ENCODE results near the gene F12. TPM values are rescaled to one million over a fixed set of nuclear protein-coding genes. Genes with fewer than 3 reads are reported as not detected.

F12 gene
- total RNA-seq, 2 experiments from 2014 or later: 3.8 TPM; not detected in 1

GRCh38 chr5:177456591-177456964, 47.2 kb upstream of the F12 start:
- Histone ChIP-seq H3K36me3 (ENCODE audit: insufficient read depth, low read length) (no peaks in the 10 kb centered on the region; the same call in 1 of the 2 replicates), H3K4me2 (ENCODE audit: low read length) (peak overlapping the region; percentile 44), H4K20me1 (ENCODE audit: insufficient read depth, low read length) (peaks cover 8% of the 10 kb centered on the region), H3K79me2 (ENCODE audit: insufficient read depth, low read depth, low read length) (no peaks in the 10 kb centered on the region), H3K27ac (ENCODE audit: low read depth, low read length, poor library complexity, severe bottlenecking) (peak overlapping the region; percentile 90), H2AFZ (ENCODE audit: low read length) (no peak overlapping the region), H3K4me3 (ENCODE audit: low read depth, low read length, poor library complexity, severe bottlenecking) (peak overlapping the region; percentile 27), H3K9me3 (ENCODE audit: low read length) (no peaks in the 10 kb centered on the region), H3K9me2 (ENCODE audit: insufficient read depth, low read length) (no peaks in the 10 kb centered on the region), H3K4me1 (ENCODE audit: insufficient read depth, low read length, poor library complexity, severe bottlenecking) (peaks cover 27% of the 10 kb centered on the region)
- TF ChIP-seq CTCF (conservative IDR thresholded peaks at IDR 0.05; ENCODE audit: low read length) (peak; percentile 44; the same call in 1 of the 2 replicates), EZH2phosphoT487 (IDR thresholded peaks at IDR 0.05; ENCODE audit: borderline replicate concordance, low read depth, low read length) (no peak)
- no TSS peak for BruUV-seq (replicated peaks)
- intact Hi-C loops (cut with micrococcal nuclease; ENCODE audit: unreplicated experiment): loop anchor here (1.0 to 5.0 kb wide), 2 partner anchors 30 to 344 kb away; partner anchors contain the start of gene GRK6
- ChIA-PET CTCF (ENCODE audit: unreplicated experiment) (no interaction called here), POLR2A (no interaction called here)
- no peak for DNase-seq (ENCODE audit: low spot score)

GRCh38 chr5:177455661-177456590, 46.6 kb upstream of the F12 start:
- intact Hi-C loops (cut with micrococcal nuclease; ENCODE audit: unreplicated experiment): loop anchor here (1.0 to 5.0 kb wide), 3 partner anchors 30 to 344 kb away; partner anchors contain the start of genes GRK6 and PDLIM7
- peak; percentile 98 for DNase-seq (ENCODE audit: low spot score)
- H3K36me3 ChIP-seq (ENCODE audit: insufficient read depth, low read length): no peaks in the 10 kb centered on the region; the same call in 1 of the 2 replicates
- ChIA-PET CTCF (ENCODE audit: unreplicated experiment) (interaction anchor here (0.6 to 3.8 kb wide), 6 partner anchors 27 to 320 kb away, joined by 3 to 20 read pairs (median 6); no protein-coding TSS in a partner anchor), POLR2A (interaction anchor here (0.6 to 2.1 kb wide), 6 partner anchors 12 to 1067 kb away, joined by 3 to 8 read pairs (median 4); partner anchors contain the start of genes HIGD2A and NOP16)
- H2AFZ ChIP-seq (ENCODE audit: low read length): peak overlapping the region; percentile 84; the same call in 1 of the 2 replicates
- H3K9me3 ChIP-seq (ENCODE audit: low read length): no peaks in the 10 kb centered on the region
- peak overlapping the region; percentile 88 for H3K4me2 ChIP-seq (ENCODE audit: low read length)
- no peaks in the 10 kb centered on the region for H3K79me2 ChIP-seq (ENCODE audit: insufficient read depth, low read depth, low read length)
- TF ChIP-seq CTCF (conservative IDR thresholded peaks at IDR 0.05; ENCODE audit: low read length) (peak; percentile 90), EZH2phosphoT487 (IDR thresholded peaks at IDR 0.05; ENCODE audit: borderline replicate concordance, low read depth, low read length) (no peak)
- no peaks in the 10 kb centered on the region for H3K9me2 ChIP-seq (ENCODE audit: insufficient read depth, low read length)
- TSS peak; percentile 98 for BruUV-seq (replicated peaks)
- H3K4me1 ChIP-seq (ENCODE audit: insufficient read depth, low read length, poor library complexity, severe bottlenecking): peaks cover 27% of the 10 kb centered on the region
- peak overlapping the region; percentile 90 for H3K27ac ChIP-seq (ENCODE audit: low read depth, low read length, poor library complexity, severe bottlenecking)
- H3K4me3 ChIP-seq (ENCODE audit: low read depth, low read length, poor library complexity, severe bottlenecking): peak overlapping the region; percentile 76
- H4K20me1 ChIP-seq (ENCODE audit: insufficient read depth, low read length): peaks cover 8% of the 10 kb centered on the region
